KMS-11 (cell line): ENCODE results near the gene ESRRG.

Experiments used
- H2AFZ ChIP-seq: fragments of 200-600 bp; sonication (generic); 2 replicates; pipeline ENCODE4 v1.6.1; 2016; ENCODE audit warnings: antibody characterized with exemption, mixed run types, low read depth
- H3K27ac ChIP-seq: fragments of 200-600 bp; sonication (generic); 2 replicates; pipeline ENCODE4 v1.6.1; 2016; ENCODE audit warnings: mild to moderate bottlenecking, mixed run types
- H3K27me3 ChIP-seq: fragments of 200-600 bp; sonication (generic); 2 replicates; pipeline ENCODE4 v1.6.1; 2017; ENCODE audit warnings: mild to moderate bottlenecking, low read depth, mixed run types, moderate library complexity; ENCODE audit not compliant: insufficient read depth
- H3K36me3 ChIP-seq: fragments of 200-600 bp; sonication (generic); 2 replicates; pipeline ENCODE4 v1.6.1; 2017; ENCODE audit warnings: mild to moderate bottlenecking, mixed run types; ENCODE audit not compliant: insufficient read depth
- H3K4me1 ChIP-seq: fragments of 200-600 bp; sonication (generic); 2 replicates; pipeline ENCODE4 v1.6.1; 2016; ENCODE audit warnings: mild to moderate bottlenecking, low read depth, mixed run types; ENCODE audit not compliant: poor library complexity, severe bottlenecking
- H3K4me2 ChIP-seq: fragments of 200-600 bp; sonication (generic); 2 replicates; pipeline ENCODE4 v1.7.0; 2016; ENCODE audit warnings: mild to moderate bottlenecking, mixed run types
- H3K4me3 ChIP-seq: fragments of 200-600 bp; sonication (generic); IDR thresholded peaks from 2 replicates; pipeline ENCODE4 v1.6.1; 2017; ENCODE audit warnings: low read depth, low read length, mixed read lengths; ENCODE audit not compliant: insufficient read depth
- H3K79me2 ChIP-seq: fragments of 200-600 bp; sonication (generic); 2 replicates; pipeline ENCODE4 v1.6.1; 2016; ENCODE audit warnings: low read depth, mixed run types; ENCODE audit not compliant: insufficient read depth
- H3K9ac ChIP-seq: fragments of 200-600 bp; sonication (generic); 2 replicates; pipeline ENCODE4 v1.6.1; 2016; ENCODE audit warnings: mild to moderate bottlenecking, mixed run types
- H4K20me1 ChIP-seq: fragments of 200-600 bp; sonication (generic); 2 replicates; pipeline ENCODE4 v1.6.1; 2016; ENCODE audit warnings: mild to moderate bottlenecking, mixed run types; ENCODE audit not compliant: insufficient read depth
- CTCF ChIP-seq: fragments of 200-600 bp; sonication (generic); conservative IDR thresholded peaks from 2 replicates; pipeline ENCODE4 v1.6.1; 2017; ENCODE audit warnings: low read depth, mild to moderate bottlenecking, antibody characterized with exemption, low read length, moderate library complexity, mixed read lengths

The ESRRG gene

GRCh38 chr1:216502528-216503162 lies 220.6 kb downstream of the ESRRG start:
- Histone ChIP-seq H3K36me3 (no peaks in the 10 kb centered on the region), H3K4me2 (no peak overlapping the region), H3K4me3 (no peak overlapping the region), H2AFZ (no peak overlapping the region), H3K4me1 (no peaks in the 10 kb centered on the region), H4K20me1 (no peaks in the 10 kb centered on the region), H3K27me3 (no peaks in the 10 kb centered on the region), H3K79me2 (no peaks in the 10 kb centered on the region), H3K27ac (no peak overlapping the region), H3K9ac (no peak overlapping the region)
- TF ChIP-seq CTCF = no peak

GRCh38 chr1:216500273-216500967 lies 222.8 kb downstream of the ESRRG start:
- H3K27ac ChIP-seq = no peak overlapping the region
- no peak overlapping the region for H2AFZ ChIP-seq
- TF ChIP-seq CTCF = no peak
- no peak overlapping the region for H3K9ac ChIP-seq
- H4K20me1 ChIP-seq = no peaks in the 10 kb centered on the region
- H3K4me3 ChIP-seq = no peak overlapping the region
- H3K36me3 ChIP-seq = no peaks in the 10 kb centered on the region
- H3K27me3 ChIP-seq = no peaks in the 10 kb centered on the region
- H3K4me2 ChIP-seq = no peak overlapping the region
- H3K4me1 ChIP-seq = no peaks in the 10 kb centered on the region
- H3K79me2 ChIP-seq = no peaks in the 10 kb centered on the region

GRCh38 chr1:216499581-216500272 lies 223.5 kb downstream of the ESRRG start:
- no peaks in the 10 kb centered on the region for H3K27me3 ChIP-seq
- no peak overlapping the region for H2AFZ ChIP-seq
- H3K4me2 ChIP-seq = no peak overlapping the region
- TF ChIP-seq CTCF = no peak
- H3K9ac ChIP-seq = no peak overlapping the region
- no peak overlapping the region for H3K4me3 ChIP-seq
- H4K20me1 ChIP-seq = no peaks in the 10 kb centered on the region
- no peaks in the 10 kb centered on the region for H3K4me1 ChIP-seq
- no peak overlapping the region for H3K27ac ChIP-seq
- H3K36me3 ChIP-seq = no peaks in the 10 kb centered on the region
- no peaks in the 10 kb centered on the region for H3K79me2 ChIP-seq

GRCh38 chr1:216498277-216498676 lies 225.0 kb downstream of the ESRRG start:
- Histone ChIP-seq H3K4me1 (no peaks in the 10 kb centered on the region), H3K79me2 (no peaks in the 10 kb centered on the region), H4K20me1 (no peaks in the 10 kb centered on the region), H3K27ac (no peak overlapping the region), H3K4me3 (no peak overlapping the region), H2AFZ (no peak overlapping the region), H3K9ac (no peak overlapping the region), H3K36me3 (no peaks in the 10 kb centered on the region), H3K4me2 (no peak overlapping the region), H3K27me3 (no peaks in the 10 kb centered on the region)
- no peak for TF ChIP-seq CTCF
